Measurements from ENCODE around the gene HSPB3. TPM values are rescaled to one million over a fixed set of nuclear protein-coding genes. Genes with fewer than 3 reads are reported as not detected.

HSPB3 gene
- total and polyA plus RNA-seq, 2 of the 8 experiments (the other 6 are each of a cell fraction or from before 2014, with no cell fraction given) = not detected

DNA sequence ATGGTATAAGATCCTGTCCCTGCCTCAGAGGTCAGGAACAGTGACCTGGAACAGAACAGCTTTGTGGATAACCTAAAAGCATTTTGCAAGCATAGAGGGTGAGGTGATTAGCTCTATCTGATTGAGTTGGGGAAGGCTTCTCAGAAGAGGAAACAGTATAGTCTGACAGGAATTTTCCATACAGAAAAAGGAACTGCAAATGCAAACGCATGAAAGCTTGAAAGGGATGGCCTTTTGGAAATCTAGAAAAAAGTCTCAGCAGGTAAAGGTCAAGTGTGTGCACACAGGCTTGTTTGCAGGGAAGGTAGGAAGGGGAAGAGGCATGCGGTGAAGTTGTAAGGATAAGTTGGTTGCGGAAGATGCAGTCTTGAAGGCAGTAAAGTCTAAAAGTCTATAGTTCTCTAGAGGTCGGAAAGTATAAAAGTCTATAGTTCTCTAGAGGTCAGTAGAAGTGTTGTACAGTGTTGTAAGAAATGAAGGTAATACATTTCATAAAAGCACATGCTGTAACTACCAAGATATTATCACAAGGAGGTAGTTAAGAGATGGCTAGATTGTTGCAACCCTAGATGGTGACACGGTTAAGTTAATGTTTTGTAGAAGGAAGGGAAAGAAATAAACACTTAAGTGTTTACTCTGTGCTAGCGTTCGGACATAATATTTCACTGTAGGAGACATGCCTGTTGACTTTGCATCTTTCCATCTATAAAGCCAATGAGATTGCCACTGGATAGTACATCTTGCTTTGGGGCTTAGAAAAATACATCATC is 16.7 kb upstream of the HSPB3 start:
- H3K14ac ChIP-seq (ENCODE audit: insufficient read length) = no peak overlapping the region
- H2BK12ac ChIP-seq (ENCODE audit: low read depth, low read length) = no peak overlapping the region
- no peak overlapping the region for H3K23ac ChIP-seq (ENCODE audit: insufficient read length)
- H3K27me3 ChIP-seq (replicated peaks in 1 of 4; ENCODE audit: control insufficient read depth in 3 of 4, extremely low read depth in 1 of 4, insufficient read depth in 3 of 4, low read length in 3 of 4) = no peaks in the 10 kb centered on the region
- ChIA-PET POLR2A (ENCODE audit: partially characterized antibody) (no interaction called here), CTCF (ENCODE audit: partially characterized antibody) (interaction anchor here (6.3 kb wide), 1 partner anchor 51 kb away, joined by 73 read pairs; no protein-coding TSS in a partner anchor)
- no peak overlapping the region for H3K56ac ChIP-seq (replicated peaks; ENCODE audit: insufficient read length, low read depth, low read length)
- no peak overlapping the region for H3K27ac ChIP-seq (ENCODE audit: low read depth, low read length)
- no peak for TF ChIP-seq ATF3 (IDR thresholded peaks at IDR 0.05; ENCODE audit: insufficient read depth, low read depth, low read length)
- no peak for TF ChIP-seq TCF12 (IDR thresholded peaks at IDR 0.05; ENCODE audit: low read depth, low read length)
- TF ChIP-seq JUND (IDR thresholded peaks at IDR 0.05; ENCODE audit: low read length) = no peak
- no peak for TF ChIP-seq SP2 (IDR thresholded peaks at IDR 0.05; ENCODE audit: low read length)
- H3K9ac ChIP-seq (replicated peaks in 1 of 4; ENCODE audit: extremely low read depth in 1 of 4, low read depth in 3 of 4, low read length in 3 of 4) = no peak overlapping the region
- no peak overlapping the region for H3K4ac ChIP-seq (replicated peaks; ENCODE audit: insufficient read length, low read depth, low read length)
- WGBS, 2 experiments (ENCODE audit: extremely low coverage in 1 of 2, insufficient coverage in 1 of 2, insufficient read length in 1 of 2, insufficient replicate concordance in 2 of 2, low coverage in 1 of 2, low lambda C conversion rate in 2 of 2, missing lambda C conversion rate in 1 of 2) = 84% methylated on average over 7 of the region's 7 CpGs; no CpG with 5 or more reads in 1 of the 2 experiments
- H3K23me2 ChIP-seq (ENCODE audit: low read depth, low read length) = no peaks in the 10 kb centered on the region
- H2BK120ac ChIP-seq (replicated peaks; ENCODE audit: low read depth, low read length) = no peak overlapping the region
- no peak overlapping the region for H2BK20ac ChIP-seq (ENCODE audit: low read length)
- H3K4me2 ChIP-seq (ENCODE audit: insufficient read depth in 1 of 2, low read depth in 2 of 2, low read length in 2 of 2) = no peak overlapping the region
- H3K36me3 ChIP-seq (ENCODE audit: control insufficient read depth in 2 of 4, insufficient read depth in 4 of 4, low read length in 3 of 4) = no peaks in the 10 kb centered on the region
- no peaks in the 10 kb centered on the region for H4K20me1 ChIP-seq (replicated peaks in 1 of 2; ENCODE audit: control insufficient read depth in 1 of 2, insufficient read depth in 2 of 2, low read length in 2 of 2)
- H3K9me3 ChIP-seq (ENCODE audit: insufficient read depth in 2 of 2, low read depth in 1 of 2, low read length in 1 of 2) = no peaks in the 10 kb centered on the region
- H3K79me1 ChIP-seq (ENCODE audit: low read depth, low read length) = no peaks in the 10 kb centered on the region
- H2BK15ac ChIP-seq (ENCODE audit: low read length) = no peak overlapping the region
- DNase-seq (ENCODE audit: low read depth in 1 of 2, low spot score in 2 of 2) = no peak
- H2AK5ac ChIP-seq (ENCODE audit: low read depth, low read length) = no peak overlapping the region
- no peak for FAIRE-seq
- no peak overlapping the region for H2BK5ac ChIP-seq (ENCODE audit: low read depth, low read length)
- no peaks in the 10 kb centered on the region for H3K79me2 ChIP-seq (ENCODE audit: control insufficient read depth in 1 of 2, insufficient read depth in 2 of 2, low read length in 2 of 2)
- H3K4me3 ChIP-seq (ENCODE audit: extremely low read depth in 1 of 4, insufficient read depth in 2 of 4, low read depth in 3 of 4, low read length in 4 of 4) = no peak overlapping the region
- H4K5ac ChIP-seq (ENCODE audit: insufficient read length, low read depth, low read length) = no peak overlapping the region
- no peak overlapping the region for H2AFZ ChIP-seq (ENCODE audit: low read length)
- H4K8ac ChIP-seq (ENCODE audit: extremely low read depth, insufficient read depth, low read length) = no peak overlapping the region
- H3K18ac ChIP-seq (ENCODE audit: extremely low read depth, low read length) = no peak overlapping the region
- no peaks in the 10 kb centered on the region for H3K4me1 ChIP-seq (replicated peaks in 1 of 4; ENCODE audit: control insufficient read depth in 3 of 4, insufficient read depth in 4 of 4, low read length in 3 of 4)
- H4K91ac ChIP-seq (replicated peaks; ENCODE audit: insufficient read length, low read length) = no peak overlapping the region

All from H1 (cell line).